Stimulated activated CD4-positive, alpha-beta T cell treated with anti-CD3 and anti-CD28 coated beads, Interleukin-15, amount 100 ng/mL, for 1 hour (primary cell): ENCODE data around the gene GPR39.
"Not testable (repeated sequence)": the region's sequence is repeated elsewhere in the genome, so short reads cannot be mapped to it uniquely, and the experiment has no call there.

Experiments used
- DNase-seq, 2 donors: peaks; one replicate each; pipeline ENCODE4 v3.0.0-alpha.2; 2020; ENCODE audit warnings: low read depth in 1 of 2, low spot score in 1 of 2

Gene GPR39

GRCh38 chr2:132489150-132489549, 72.5 kb downstream of the GPR39 start:
- no peak for DNase-seq

- no peak for DNase-seq
Measured at GRCh38 chr2:132495881-132496280, 79.3 kb downstream of the GPR39 start.

GRCh38 chr2:132496555-132496954, 80.0 kb downstream of the GPR39 start:
- DNase-seq = no peak

- no peak for DNase-seq
Measured at GRCh38 chr2:132497591-132497990, 81.0 kb downstream of the GPR39 start.

- no peak for DNase-seq
Measured at GRCh38 chr2:132503701-132504100, 87.1 kb downstream of the GPR39 start.

GRCh38 chr2:132515010-132515409, 98.4 kb downstream of the GPR39 start:
- no peak for DNase-seq

GRCh38 chr2:132517386-132517785, 100.8 kb downstream of the GPR39 start:
- no peak for DNase-seq

GRCh38 chr2:132518302-132518701, 101.7 kb downstream of the GPR39 start:
- DNase-seq = no peak

- DNase-seq = no peak
Measured at GRCh38 chr2:132519566-132519965, 103.0 kb downstream of the GPR39 start.

GRCh38 chr2:132521341-132521740, 104.7 kb downstream of the GPR39 start:
- no peak for DNase-seq

GRCh38 chr2:132522901-132523300, 106.3 kb downstream of the GPR39 start:
- DNase-seq = no peak

- DNase-seq = not testable (repeated sequence)
Measured at GRCh38 chr2:132537061-132537460, 120.5 kb downstream of the GPR39 start.

- no peak for DNase-seq
Measured at GRCh38 chr2:132538331-132538855, 121.8 kb downstream of the GPR39 start.

GRCh38 chr2:132540166-132540565, 123.6 kb downstream of the GPR39 start:
- no peak for DNase-seq

- DNase-seq = no peak
Measured at GRCh38 chr2:132542953-132543569, 126.5 kb downstream of the GPR39 start.

GRCh38 chr2:132544006-132544630, 127.5 kb downstream of the GPR39 start:
- DNase-seq = no peak

- DNase-seq = no peak
Measured at GRCh38 chr2:132547090-132547687, 130.6 kb downstream of the GPR39 start.

- DNase-seq = no peak
Measured at GRCh38 chr2:132549935-132550670, 133.5 kb downstream of the GPR39 start.

GRCh38 chr2:132550946-132551345, 134.3 kb downstream of the GPR39 start:
- no peak for DNase-seq

GRCh38 chr2:132557694-132558093, 141.1 kb downstream of the GPR39 start:
- no peak for DNase-seq

- no peak for DNase-seq
Measured at GRCh38 chr2:132559326-132559725, 142.7 kb downstream of the GPR39 start.

- DNase-seq = no peak
Measured at GRCh38 chr2:132559921-132560320, 143.3 kb downstream of the GPR39 start.
